Calu3 (cell line): ENCODE measurements around the gene SMIM35. TPM values are rescaled to one million over a fixed set of nuclear protein-coding genes. Genes with fewer than 3 reads are reported as not detected.

Experiments
- BruUV-seq: library from RNA; stranded (reverse); fragments of 400-500 nt; replicated peaks from 2 replicates; lab custom pipeline; 2021; lab: Mats Ljungman, UMichigan
- CTCF ChIA-PET: fragments of 300-600 bp; sonication (Branson Sonifier 250); formaldehyde crosslinking; loops from one replicate; lab custom pipeline; 2022; ENCODE audit warnings: antibody characterized with exemption; lab: Charles Lee
- DNase-seq: peaks from one replicate; pipeline ENCODE4 v3.0.0; 2022
- H3K27ac Mint-ChIP-seq: one replicate; pipeline ENCODE4 v1.8.0; 2022; ENCODE audit warnings: mixed read lengths; ENCODE audit not compliant: unreplicated experiment
- H3K27me3 Mint-ChIP-seq: one replicate; pipeline ENCODE4 v1.8.0; 2022; ENCODE audit warnings: mixed read lengths; ENCODE audit not compliant: unreplicated experiment
- H3K36me3 Mint-ChIP-seq: one replicate; pipeline ENCODE4 v1.8.0; 2022; ENCODE audit warnings: mild to moderate bottlenecking, moderate library complexity, mixed read lengths; ENCODE audit not compliant: insufficient read depth, unreplicated experiment
- H3K4me1 Mint-ChIP-seq: one replicate; pipeline ENCODE4 v1.8.0; 2022; ENCODE audit warnings: mild to moderate bottlenecking, low read depth, mixed read lengths; ENCODE audit not compliant: unreplicated experiment
- H3K4me3 Mint-ChIP-seq: one replicate; pipeline ENCODE4 v1.8.0; 2022; ENCODE audit warnings: mild to moderate bottlenecking, low read depth, moderate library complexity, mixed read lengths; ENCODE audit not compliant: unreplicated experiment
- H3K9me3 Mint-ChIP-seq: one replicate; pipeline ENCODE4 v1.8.0; 2022; ENCODE audit warnings: low read depth, mixed read lengths; ENCODE audit not compliant: unreplicated experiment
- intact Hi-C: fragments of 100-400 bp; cut with micrococcal nuclease; formaldehyde crosslinking; loops from one replicate; pipeline ENCODE4 v1.10.0; 2022; ENCODE audit not compliant: unreplicated experiment
- total RNA-seq: library from RNA; stranded (reverse); gene quantifications from 2 replicates; pipeline ENCODE4 v1.2.3, GENCODE V29; 2022
- TF ChIP-seq, protein P1 (sequence below): fragments of 200-600 bp; IDR thresholded peaks from one replicate; pipeline ENCODE4 v1.8.0; 2022; ENCODE audit warnings: antibody characterized with exemption; ENCODE audit not compliant: unreplicated experiment

Gene SMIM35
- total RNA-seq, 1 experiment from 2014 or later, result not detected

DNA sequence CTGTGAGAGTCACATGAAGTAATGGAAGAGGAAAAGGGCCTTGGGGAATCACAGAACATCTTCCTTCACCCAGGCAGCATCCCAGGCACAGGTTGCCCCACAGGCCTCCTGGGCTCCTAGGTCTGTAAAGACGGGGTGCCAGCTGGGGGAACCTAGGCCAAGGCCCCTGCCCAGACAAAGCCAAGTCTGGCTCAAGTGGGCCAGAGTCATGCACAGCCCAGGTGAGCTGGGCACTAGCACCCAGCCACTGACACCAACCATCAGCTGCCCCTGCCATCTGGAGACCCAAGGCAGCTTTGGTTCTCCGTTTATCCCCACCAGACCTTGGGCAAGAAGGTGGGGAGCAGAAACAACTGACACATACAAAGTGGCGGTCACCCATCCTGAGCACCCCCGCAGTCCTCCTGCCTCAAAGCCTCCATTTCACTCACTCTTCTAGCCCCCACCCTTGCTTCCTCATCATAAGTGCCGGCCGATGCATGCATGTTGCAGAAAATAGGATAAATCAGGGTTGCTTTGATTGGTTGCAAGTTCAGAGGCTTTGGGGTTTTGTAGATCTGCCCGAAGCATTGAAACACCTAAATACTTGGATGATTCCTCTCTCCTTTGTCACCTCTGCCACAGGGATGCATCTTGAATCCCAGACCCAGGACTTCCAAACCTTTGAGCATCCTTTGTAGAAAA is 36.4 kb downstream of the SMIM35 start:
- DNase-seq, result no peak
- CTCF ChIA-PET, result no interaction called here
- H3K9me3 Mint-ChIP-seq, result no peaks in the 10 kb centered on the region
- H3K27ac Mint-ChIP-seq, result no peak overlapping the region
- intact Hi-C loops, result no loop called here
- peaks cover 8% of the 10 kb centered on the region for H3K27me3 Mint-ChIP-seq
- no peak overlapping the region for H3K4me3 Mint-ChIP-seq
- H3K4me1 Mint-ChIP-seq, result no peaks in the 10 kb centered on the region
- no TSS peak for BruUV-seq
- no peaks in the 10 kb centered on the region for H3K36me3 Mint-ChIP-seq
- TF ChIP-seq, protein P1, sequence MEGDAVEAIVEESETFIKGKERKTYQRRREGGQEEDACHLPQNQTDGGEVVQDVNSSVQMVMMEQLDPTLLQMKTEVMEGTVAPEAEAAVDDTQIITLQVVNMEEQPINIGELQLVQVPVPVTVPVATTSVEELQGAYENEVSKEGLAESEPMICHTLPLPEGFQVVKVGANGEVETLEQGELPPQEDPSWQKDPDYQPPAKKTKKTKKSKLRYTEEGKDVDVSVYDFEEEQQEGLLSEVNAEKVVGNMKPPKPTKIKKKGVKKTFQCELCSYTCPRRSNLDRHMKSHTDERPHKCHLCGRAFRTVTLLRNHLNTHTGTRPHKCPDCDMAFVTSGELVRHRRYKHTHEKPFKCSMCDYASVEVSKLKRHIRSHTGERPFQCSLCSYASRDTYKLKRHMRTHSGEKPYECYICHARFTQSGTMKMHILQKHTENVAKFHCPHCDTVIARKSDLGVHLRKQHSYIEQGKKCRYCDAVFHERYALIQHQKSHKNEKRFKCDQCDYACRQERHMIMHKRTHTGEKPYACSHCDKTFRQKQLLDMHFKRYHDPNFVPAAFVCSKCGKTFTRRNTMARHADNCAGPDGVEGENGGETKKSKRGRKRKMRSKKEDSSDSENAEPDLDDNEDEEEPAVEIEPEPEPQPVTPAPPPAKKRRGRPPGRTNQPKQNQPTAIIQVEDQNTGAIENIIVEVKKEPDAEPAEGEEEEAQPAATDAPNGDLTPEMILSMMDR, result no peak

GRCh38 chr11:118049771-118050170 is 37.0 kb downstream of the SMIM35 start:
- intact Hi-C loops, result no loop called here
- CTCF ChIA-PET, result no interaction called here
- Mint-ChIP-seq H3K27ac (no peak overlapping the region), H3K27me3 (peaks cover 8% of the 10 kb centered on the region), H3K36me3 (no peaks in the 10 kb centered on the region), H3K4me1 (no peaks in the 10 kb centered on the region), H3K4me3 (no peak overlapping the region), H3K9me3 (no peaks in the 10 kb centered on the region)
- BruUV-seq, result no TSS peak
- no peak for DNase-seq
- TF ChIP-seq, protein P1, result no peak

GRCh38 chr11:118048472-118049370 is 38.0 kb downstream of the SMIM35 start:
- no TSS peak for BruUV-seq
- peaks cover 8% of the 10 kb centered on the region for H3K27me3 Mint-ChIP-seq

DNA sequence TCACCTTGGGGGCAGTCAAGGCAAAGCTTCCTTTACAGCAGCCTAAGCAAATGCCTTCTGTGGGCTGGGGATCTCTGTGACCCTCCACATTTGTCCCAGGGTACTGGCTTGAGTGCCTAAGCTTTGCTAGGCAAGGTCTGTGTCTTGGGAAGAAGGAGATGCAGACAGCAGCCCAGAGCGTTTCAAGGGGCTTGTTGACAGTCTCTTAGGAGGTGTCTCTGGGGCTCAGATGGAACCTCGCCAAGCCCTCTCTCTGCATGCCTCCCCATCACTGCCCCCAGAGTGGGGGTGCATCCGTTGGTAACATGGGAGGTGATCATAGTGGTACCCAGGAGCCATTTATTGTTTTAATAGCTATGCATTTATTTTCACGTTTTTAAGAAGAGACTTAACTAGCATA is 39.0 kb downstream of the SMIM35 start:
- intact Hi-C loops, result no loop called here
- BruUV-seq, result no TSS peak
- TF ChIP-seq, protein P1, result no peak
- CTCF ChIA-PET, result interaction anchor here (0.7 kb wide), 1 partner anchor 67 kb away, joined by 3 read pairs; no protein-coding TSS in a partner anchor
- H3K36me3 Mint-ChIP-seq, result no peaks in the 10 kb centered on the region
- H3K9me3 Mint-ChIP-seq, result no peaks in the 10 kb centered on the region
- peaks cover 8% of the 10 kb centered on the region for H3K27me3 Mint-ChIP-seq
- no peaks in the 10 kb centered on the region for H3K4me1 Mint-ChIP-seq
- no peak overlapping the region for H3K27ac Mint-ChIP-seq
- no peak overlapping the region for H3K4me3 Mint-ChIP-seq
- no peak for DNase-seq

More at GRCh38 chr11:118048472-118049370, 38.0 kb downstream of the SMIM35 start:
- intact Hi-C loops, result no loop called here
- H3K4me1 Mint-ChIP-seq, result no peaks in the 10 kb centered on the region
- TF ChIP-seq, protein P1, result no peak
- no peaks in the 10 kb centered on the region for H3K9me3 Mint-ChIP-seq
- H3K4me3 Mint-ChIP-seq, result no peak overlapping the region
- H3K36me3 Mint-ChIP-seq, result no peaks in the 10 kb centered on the region
- CTCF ChIA-PET, result interaction anchor here (0.7 kb wide), 2 partner anchors 66 to 525 kb away, joined by 3 to 9 read pairs; no protein-coding TSS in a partner anchor
- no peak for DNase-seq
- H3K27ac Mint-ChIP-seq, result no peak overlapping the region
